ENCODE results near the gene PDE6B. TPM values are rescaled to one million over a fixed set of nuclear protein-coding genes. Genes with fewer than 3 reads are reported as not detected.

PDE6B gene
- total and polyA plus RNA-seq, 4 donors, result 2.7 to 24.6 (median 12.0) TPM

DNA sequence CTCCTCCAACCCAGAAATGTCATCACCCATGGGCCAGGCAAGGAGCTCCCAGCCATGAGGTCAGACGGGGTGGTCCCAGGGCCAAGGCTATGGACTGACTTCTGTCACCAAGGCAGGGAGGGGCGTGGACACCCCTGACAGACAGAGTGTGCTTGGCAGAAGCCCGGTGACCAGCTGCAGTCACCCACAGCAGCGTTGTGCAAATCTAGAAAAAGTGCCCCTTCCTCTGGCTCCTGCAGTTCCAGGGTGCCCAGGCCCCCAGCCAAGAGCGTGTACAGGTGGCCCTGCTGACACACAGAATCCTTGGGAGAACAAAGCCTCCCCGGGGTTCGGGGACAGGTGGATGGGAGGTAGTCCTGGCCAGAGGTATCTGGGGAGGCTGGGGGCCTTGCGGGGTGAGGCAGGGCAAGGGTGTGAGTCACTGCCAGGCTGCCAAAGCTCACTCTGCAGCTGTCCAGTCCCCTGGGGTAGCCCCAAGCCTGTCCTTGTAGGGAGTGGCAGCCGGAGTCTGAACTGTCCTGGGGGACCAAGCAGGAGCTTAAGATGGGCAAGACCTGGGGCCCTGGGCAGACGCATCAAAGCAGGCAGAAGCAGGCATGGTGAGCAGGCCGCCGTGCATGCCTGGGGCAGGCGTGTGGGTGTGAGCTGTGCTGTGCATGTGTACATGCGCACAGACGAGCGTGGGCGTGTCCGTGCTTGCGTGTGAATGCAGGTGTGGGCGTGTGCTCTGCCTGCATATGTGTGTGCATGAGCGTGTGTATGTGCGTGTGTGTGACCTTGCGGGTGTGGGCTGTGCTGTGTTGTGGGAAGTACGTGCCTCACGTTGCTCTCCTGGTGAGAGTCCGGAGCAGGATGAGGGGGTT is 52.3 kb downstream of the PDE6B start:
- Histone ChIP-seq H3K4me1 (ENCODE audit: control insufficient read depth in 5 of 5, insufficient read depth in 5 of 5, low read length in 5 of 5) (peaks cover 4 to 23% (median 12%) of the 10 kb centered on the region in 5 donors), H3K27ac (ENCODE audit: low read depth in 1 of 2, low read length in 1 of 2) (no peak overlapping the region), H3K9ac (ENCODE audit: insufficient read depth in 1 of 2, low read length in 2 of 2) (no peak overlapping the region), H3K4me3 (no peak overlapping the region), H3K9me3 (ENCODE audit: control insufficient read depth in 4 of 4, insufficient read depth in 3 of 4, low read length in 3 of 4) (no peaks in the 10 kb centered on the region), H3K27me3 (ENCODE audit: control insufficient read depth in 3 of 3, insufficient read depth in 3 of 3, low read length in 2 of 3) (no peaks in the 10 kb centered on the region), H3K36me3 (ENCODE audit: control insufficient read depth in 4 of 4, insufficient read depth in 4 of 4, low read length in 4 of 4) (peaks cover 0 to 1% (median 0%) of the 10 kb centered on the region in 4 donors)
- DNase-seq, result no peak
- WGBS, 2 donors, result 74 to 85% methylated on average over 26 of the region's 26 CpGs
- TF ChIP-seq, protein P1, sequence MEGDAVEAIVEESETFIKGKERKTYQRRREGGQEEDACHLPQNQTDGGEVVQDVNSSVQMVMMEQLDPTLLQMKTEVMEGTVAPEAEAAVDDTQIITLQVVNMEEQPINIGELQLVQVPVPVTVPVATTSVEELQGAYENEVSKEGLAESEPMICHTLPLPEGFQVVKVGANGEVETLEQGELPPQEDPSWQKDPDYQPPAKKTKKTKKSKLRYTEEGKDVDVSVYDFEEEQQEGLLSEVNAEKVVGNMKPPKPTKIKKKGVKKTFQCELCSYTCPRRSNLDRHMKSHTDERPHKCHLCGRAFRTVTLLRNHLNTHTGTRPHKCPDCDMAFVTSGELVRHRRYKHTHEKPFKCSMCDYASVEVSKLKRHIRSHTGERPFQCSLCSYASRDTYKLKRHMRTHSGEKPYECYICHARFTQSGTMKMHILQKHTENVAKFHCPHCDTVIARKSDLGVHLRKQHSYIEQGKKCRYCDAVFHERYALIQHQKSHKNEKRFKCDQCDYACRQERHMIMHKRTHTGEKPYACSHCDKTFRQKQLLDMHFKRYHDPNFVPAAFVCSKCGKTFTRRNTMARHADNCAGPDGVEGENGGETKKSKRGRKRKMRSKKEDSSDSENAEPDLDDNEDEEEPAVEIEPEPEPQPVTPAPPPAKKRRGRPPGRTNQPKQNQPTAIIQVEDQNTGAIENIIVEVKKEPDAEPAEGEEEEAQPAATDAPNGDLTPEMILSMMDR (IDR thresholded peaks at IDR 0.05; ENCODE audit: control extremely low read depth, extremely low read depth), result no peak
- ATAC-seq (ENCODE audit: insufficient read depth, low FRiP score), result no peak

DNA sequence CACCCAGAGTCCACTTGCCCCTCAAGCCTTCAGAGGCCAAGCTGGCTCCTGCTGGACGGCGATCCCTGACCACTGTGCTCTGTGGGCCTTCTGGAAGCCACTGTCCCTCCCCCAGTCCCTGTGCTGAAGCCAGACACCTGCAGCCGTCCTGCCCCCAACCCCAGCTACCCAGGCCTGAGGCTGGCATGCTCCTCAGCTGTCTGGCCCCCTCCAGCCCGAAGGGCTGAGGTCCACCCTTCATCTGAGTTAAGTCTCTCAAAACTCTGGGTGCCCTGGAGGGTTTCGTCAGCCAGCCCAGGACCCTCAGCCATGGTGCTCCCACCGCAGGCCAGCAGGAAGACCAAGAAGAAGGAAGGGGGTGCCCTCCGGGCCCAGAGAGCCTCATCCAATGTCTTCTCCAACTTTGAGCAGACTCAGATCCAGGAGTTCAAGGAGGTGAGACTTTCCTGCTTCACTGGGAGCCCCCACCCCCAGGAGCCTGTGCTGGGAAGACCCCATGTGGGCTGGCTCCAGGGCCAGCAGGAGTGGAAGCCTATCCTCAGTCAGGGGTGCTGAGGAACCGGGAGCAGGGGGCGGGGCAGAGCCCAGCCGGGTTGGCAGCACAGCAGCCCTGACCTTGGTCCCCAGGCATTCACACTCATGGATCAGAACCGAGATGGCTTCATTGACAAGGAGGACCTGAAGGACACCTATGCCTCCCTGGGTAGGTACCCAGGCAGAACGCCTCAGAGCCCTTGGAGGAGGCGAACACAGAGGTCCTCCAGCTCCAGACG is 53.1 kb downstream of the PDE6B start:
- H3K27me3 ChIP-seq (ENCODE audit: control insufficient read depth in 3 of 3, insufficient read depth in 3 of 3, low read length in 2 of 3), result no peaks in the 10 kb centered on the region
- H3K4me3 ChIP-seq, result no peak overlapping the region
- DNase-seq, result no peak
- 77 to 83% methylated on average over 14 of the region's 14 CpGs for WGBS, 2 donors
- no peaks in the 10 kb centered on the region for H3K9me3 ChIP-seq (ENCODE audit: control insufficient read depth in 4 of 4, insufficient read depth in 3 of 4, low read length in 3 of 4)
- no peak for ATAC-seq (ENCODE audit: insufficient read depth, low FRiP score)
- peaks cover 0 to 21% (median 8%) of the 10 kb centered on the region in 5 donors for H3K4me1 ChIP-seq (ENCODE audit: control insufficient read depth in 5 of 5, insufficient read depth in 5 of 5, low read length in 5 of 5)
- H3K27ac ChIP-seq (ENCODE audit: low read depth in 1 of 2, low read length in 1 of 2), result no peak overlapping the region
- H3K9ac ChIP-seq (ENCODE audit: insufficient read depth in 1 of 2, low read length in 2 of 2), result no peak overlapping the region
- TF ChIP-seq, protein P1 (IDR thresholded peaks at IDR 0.05; ENCODE audit: control extremely low read depth, extremely low read depth), result no peak
- no peaks in the 10 kb centered on the region for H3K36me3 ChIP-seq (ENCODE audit: control insufficient read depth in 4 of 4, insufficient read depth in 4 of 4, low read length in 4 of 4)

DNA sequence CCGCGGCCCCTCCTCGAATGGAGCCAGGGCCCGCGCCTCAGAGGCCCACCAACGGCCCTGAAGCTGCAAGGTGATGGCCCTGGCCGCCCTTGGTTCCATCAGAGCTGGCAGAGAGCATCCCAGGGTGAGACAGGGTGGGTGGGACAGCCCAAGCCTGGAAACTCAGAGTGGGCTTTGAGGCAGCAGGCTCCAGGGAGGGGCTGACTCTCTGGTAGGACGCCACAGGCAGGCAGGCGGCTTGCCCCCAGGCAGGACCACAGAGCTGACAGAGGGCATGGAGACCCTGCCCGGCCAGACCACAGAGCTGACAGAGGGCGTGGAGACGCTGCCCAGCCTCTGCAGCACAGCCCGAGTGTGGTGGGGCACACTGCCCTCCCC is 53.7 kb downstream of the PDE6B start:
- 87 to 88% methylated on average over 13 of the region's 13 CpGs for WGBS, 2 donors
- DNase-seq (no peak), ATAC-seq (ENCODE audit: insufficient read depth, low FRiP score) (no peak)
- no peak overlapping the region for H3K4me3 ChIP-seq
- H3K27ac ChIP-seq (ENCODE audit: low read depth in 1 of 2, low read length in 1 of 2), result no peak overlapping the region
- H3K36me3 ChIP-seq (ENCODE audit: control insufficient read depth in 4 of 4, insufficient read depth in 4 of 4, low read length in 4 of 4), result no peaks in the 10 kb centered on the region
- TF ChIP-seq, protein P1 (IDR thresholded peaks at IDR 0.05; ENCODE audit: control extremely low read depth, extremely low read depth), result no peak
- H3K9ac ChIP-seq (ENCODE audit: insufficient read depth in 1 of 2, low read length in 2 of 2), result no peak overlapping the region
- peaks cover 0 to 22% (median 14%) of the 10 kb centered on the region in 5 donors for H3K4me1 ChIP-seq (ENCODE audit: control insufficient read depth in 5 of 5, insufficient read depth in 5 of 5, low read length in 5 of 5)
- H3K27me3 ChIP-seq (ENCODE audit: control insufficient read depth in 3 of 3, insufficient read depth in 3 of 3, low read length in 2 of 3), result no peaks in the 10 kb centered on the region
- H3K9me3 ChIP-seq (ENCODE audit: control insufficient read depth in 4 of 4, insufficient read depth in 3 of 4, low read length in 3 of 4), result no peaks in the 10 kb centered on the region
